Chondrocyte (in vitro differentiated cells): Measurements from ENCODE around the gene GALNS. TPM values are rescaled to one million over a fixed set of nuclear protein-coding genes. Genes with fewer than 3 reads are reported as not detected.
A peak's percentile ranks its signal among the peaks of the same experiment; 100 is the strongest.

Experiments used
- DNase-seq: peaks from one replicate; pipeline ENCODE4 v3.0.0; 2021; ENCODE audit warnings: mixed read lengths, low spot score
- H3K27ac Mint-ChIP-seq: one replicate; pipeline ENCODE4 v1.8.0; 2021; ENCODE audit warnings: mild to moderate bottlenecking, moderate library complexity, mixed read lengths; ENCODE audit not compliant: unreplicated experiment
- H3K27me3 Mint-ChIP-seq: 2 replicates; pipeline ENCODE4 v1.8.0; 2021; ENCODE audit warnings: low read depth, mixed read lengths
- H3K36me3 Mint-ChIP-seq: 2 replicates; pipeline ENCODE4 v1.8.0; 2021; ENCODE audit warnings: low read depth, mixed read lengths
- H3K4me1 Mint-ChIP-seq: 2 replicates; pipeline ENCODE4 v1.8.0; 2021; ENCODE audit warnings: low read depth, mild to moderate bottlenecking, mixed read lengths
- H3K4me3 Mint-ChIP-seq: one replicate; pipeline ENCODE4 v1.8.0; 2021; ENCODE audit warnings: mild to moderate bottlenecking, moderate library complexity, mixed read lengths; ENCODE audit not compliant: unreplicated experiment
- H3K9me3 Mint-ChIP-seq: 2 replicates; pipeline ENCODE4 v1.8.0; 2021; ENCODE audit warnings: low read depth, mixed read lengths
- CTCF ChIP-seq: fragments of 200-600 bp; sonication (generic); IDR thresholded peaks from 2 replicates; pipeline ENCODE4 v1.5.0; 2021; ENCODE audit warnings: antibody characterized with exemption, mild to moderate bottlenecking, moderate library complexity
- total RNA-seq: library from RNA; stranded (reverse); gene quantifications from 3 replicates; pipeline ENCODE4 v1.2.1, GENCODE V29; 2021

The GALNS gene
- total RNA-seq, 1 donor from 2014 or later: 34.1 TPM

GRCh38 chr16:88809676-88810165, 47.0 kb downstream of the GALNS start:
- Mint-ChIP-seq H3K9me3 (no peaks in the 10 kb centered on the region), H3K36me3 (no peaks in the 10 kb centered on the region), H3K27ac (peak overlapping the region; percentile 27), H3K27me3 (no peaks in the 10 kb centered on the region), H3K4me3 (no peak overlapping the region), H3K4me1 (peaks cover 17% of the 10 kb centered on the region)
- no peak for DNase-seq
- no peak for TF ChIP-seq CTCF

GRCh38 chr16:88809068-88809675, 47.6 kb downstream of the GALNS start:
- DNase-seq: no peak
- Mint-ChIP-seq H3K27ac (peak overlapping the region; percentile 27), H3K4me1 (peaks cover 17% of the 10 kb centered on the region), H3K36me3 (no peaks in the 10 kb centered on the region), H3K4me3 (no peak overlapping the region), H3K9me3 (no peaks in the 10 kb centered on the region), H3K27me3 (no peaks in the 10 kb centered on the region)
- TF ChIP-seq CTCF: no peak

- DNase-seq: peak; percentile 93
- H3K4me1 Mint-ChIP-seq: peaks cover 17% of the 10 kb centered on the region
- H3K9me3 Mint-ChIP-seq: no peaks in the 10 kb centered on the region
- no peak for TF ChIP-seq CTCF
- H3K27me3 Mint-ChIP-seq: no peaks in the 10 kb centered on the region
- H3K4me3 Mint-ChIP-seq: no peak overlapping the region
- H3K36me3 Mint-ChIP-seq: no peaks in the 10 kb centered on the region
- no peak overlapping the region for H3K27ac Mint-ChIP-seq
These were observed 48.9 kb downstream of the GALNS start for GRCh38 chr16:88807626-88808453.

GRCh38 chr16:88807142-88807625, 49.6 kb downstream of the GALNS start:
- H3K4me3 Mint-ChIP-seq: no peak overlapping the region
- no peaks in the 10 kb centered on the region for H3K36me3 Mint-ChIP-seq

More at GRCh38 chr16:88807142-88807625, 49.6 kb downstream of the GALNS start:
- Mint-ChIP-seq H3K27me3 (no peaks in the 10 kb centered on the region), H3K9me3 (no peaks in the 10 kb centered on the region), H3K27ac (no peak overlapping the region), H3K4me1 (peaks cover 17% of the 10 kb centered on the region)
- TF ChIP-seq CTCF: no peak
- DNase-seq: no peak
